ENCODE results near the gene IFNA1.

- no peak for TF ChIP-seq POLR2AphosphoS5 (IDR thresholded peaks at IDR 0.05; ENCODE audit: borderline replicate concordance, low read depth, low read length)
- no peak for TF ChIP-seq EZH2 (IDR thresholded peaks at IDR 0.05)
- no peak for TF ChIP-seq FOXP2 (optimal IDR thresholded peaks at IDR 0.05; ENCODE audit: control extremely low read depth, extremely low read length, insufficient read depth)
These were observed 44.2 kb upstream of the IFNA1 start for GRCh38 chr9:21395778-21396717.
